Endothelial cell of umbilical vein (primary cell): ENCODE results near the gene DLGAP1. TPM values are rescaled to one million over a fixed set of nuclear protein-coding genes. Genes with fewer than 3 reads are reported as not detected.

Source experiments
- BruUV-seq: library from RNA; stranded (reverse); fragments of 400-500 nt; replicated peaks from 2 replicates; lab custom pipeline; 2021; lab: Mats Ljungman, UMichigan
- CTCF ChIA-PET: fragments of 300-600, 350-600 bp; sonication (Branson Sonifier 250); formaldehyde crosslinking; loops from one replicate; lab custom pipeline; 2021; ENCODE audit warnings: antibody characterized with exemption, inconsistent platforms; lab: Charles Lee
- POLR2A ChIA-PET: fragments of 300-600, 350-600 bp; sonication (Branson Sonifier 250); formaldehyde crosslinking; loops from one replicate; lab custom pipeline; 2021; ENCODE audit warnings: antibody characterized with exemption, inconsistent platforms; lab: Charles Lee
- DNase-seq: peaks from one replicate; pipeline ENCODE4 v3.0.0-alpha.2; 2011; ENCODE audit warnings: low read depth, low spot score
- FAIRE-seq: peaks from 2 replicates; lab custom pipeline; 2011; peaks lifted over from hg19 to GRCh38; lab: Jason Lieb, UNC
- H2AFZ ChIP-seq: 2 replicates; pipeline ENCODE4 v1.6.0; 2012; ENCODE audit warnings: low read depth, low read length, control low read depth, inconsistent platforms
- H3K27ac ChIP-seq: 2 replicates; pipeline ENCODE4 v1.5.1; 2011; ENCODE audit warnings: low read depth, mild to moderate bottlenecking, control low read depth, low read length, moderate library complexity; ENCODE audit not compliant: insufficient read depth
- H3K27me3 ChIP-seq, 2 experiments: 2 replicates each; pipeline versions ENCODE4 v1.6.0 to v1.6.1; 2011; ENCODE audit warnings: low read length in 2 of 2, mixed read lengths in 1 of 2; ENCODE audit not compliant: control insufficient read depth in 2 of 2, insufficient read depth in 2 of 2
- H3K36me3 ChIP-seq, 2 experiments: 2 replicates in 1 of 2; 3 replicates in 1 of 2; pipeline ENCODE4 v1.5.1; 2011; ENCODE audit warnings: low read length in 2 of 2, mild to moderate bottlenecking in 1 of 2, moderate library complexity in 1 of 2; ENCODE audit not compliant: control insufficient read depth in 2 of 2, insufficient read depth in 2 of 2; ENCODE audit errors: extremely low read depth in 1 of 2
- H3K4me1 ChIP-seq: 3 replicates; pipeline ENCODE4 v1.5.1; 2011; ENCODE audit warnings: mild to moderate bottlenecking, low read length; ENCODE audit not compliant: control insufficient read depth, insufficient read depth; ENCODE audit errors: extremely low read depth
- H3K4me2 ChIP-seq: 2 replicates; pipeline ENCODE4 v1.6.1; 2011; ENCODE audit warnings: low read length, control low read depth, mixed read lengths; ENCODE audit not compliant: insufficient read depth
- H3K4me3 ChIP-seq, 3 experiments: fragments of 200-600 bp in 1 of 3; sonication (generic), shearing (Covaris generic) in 1 of 3; replicated peaks in 1 of 3; 2 replicates each; pipeline ENCODE4 v1.5.1; 2011 to 2016; ENCODE audit warnings: control low read depth in 3 of 3, low read length in 3 of 3, mild to moderate bottlenecking in 2 of 3, inconsistent platforms in 1 of 3, low read depth in 1 of 3, moderate library complexity in 1 of 3; ENCODE audit not compliant: insufficient read depth in 1 of 3
- H3K79me2 ChIP-seq: 2 replicates; pipeline ENCODE4 v1.6.0; 2012; ENCODE audit warnings: low read length, inconsistent platforms; ENCODE audit not compliant: control insufficient read depth, insufficient read depth
- H3K9ac ChIP-seq: replicated peaks from 2 replicates; pipeline ENCODE3; 2011; ENCODE audit warnings: low read length, control low read depth; ENCODE audit not compliant: insufficient read depth; ENCODE audit errors: extremely low read depth
- H3K9me1 ChIP-seq: replicated peaks from 3 replicates; pipeline ENCODE4 v1.6.0; 2011; ENCODE audit warnings: mild to moderate bottlenecking, low read length; ENCODE audit not compliant: control insufficient read depth, insufficient read depth; ENCODE audit errors: extremely low read depth
- H3K9me3 ChIP-seq: replicated peaks from 2 replicates; pipeline ENCODE4 v1.5.1; 2012; ENCODE audit warnings: low read length, inconsistent platforms; ENCODE audit not compliant: control insufficient read depth, insufficient read depth
- H4K20me1 ChIP-seq: replicated peaks from 2 replicates; pipeline ENCODE3; 2011; ENCODE audit warnings: mild to moderate bottlenecking, low read length; ENCODE audit not compliant: control insufficient read depth, insufficient read depth; ENCODE audit errors: extremely low read depth
- CTCF ChIP-seq, 2 donors: IDR thresholded peaks; 1 replicate in 1 of 2; 2 replicates in 1 of 2; pipeline ENCODE4 v1.5.1; 2011; ENCODE audit warnings: low read length in 2 of 2, mild to moderate bottlenecking in 2 of 2, moderate library complexity in 2 of 2, control low read depth in 1 of 2, inconsistent platforms in 1 of 2, low read depth in 1 of 2; ENCODE audit not compliant: insufficient read depth in 1 of 2; ENCODE audit errors: extremely low read depth in 1 of 2
- EZH2 ChIP-seq: IDR thresholded peaks from 2 replicates; pipeline ENCODE4 v1.6.1; 2012; ENCODE audit warnings: borderline replicate concordance, low read depth, mild to moderate bottlenecking, moderate library complexity, low read length, inconsistent platforms; ENCODE audit not compliant: severe bottlenecking
- FOS ChIP-seq: IDR thresholded peaks from 2 replicates; pipeline ENCODE4 v1.6.1; 2011; ENCODE audit warnings: mild to moderate bottlenecking, low read length, moderate library complexity, borderline replicate concordance; ENCODE audit not compliant: insufficient read depth
- GATA2 ChIP-seq: IDR thresholded peaks from 2 replicates; pipeline ENCODE4 v1.7.0; 2011; ENCODE audit warnings: low read depth, mild to moderate bottlenecking, moderate library complexity, mixed read lengths, low read length; ENCODE audit not compliant: insufficient read length, insufficient read depth
- JUN ChIP-seq: IDR thresholded peaks from 2 replicates; pipeline ENCODE4 v1.6.1; 2011; ENCODE audit warnings: borderline replicate concordance, low read depth; ENCODE audit not compliant: insufficient read length, insufficient read depth
- MAX ChIP-seq: IDR thresholded peaks from 2 replicates; pipeline ENCODE4 v1.6.1; 2011; ENCODE audit not compliant: insufficient read depth, insufficient read length
- MYC ChIP-seq: IDR thresholded peaks from one replicate; pipeline ENCODE4 v1.6.1; 2011; ENCODE audit warnings: mild to moderate bottlenecking, low read depth, low read length
- POLR2A ChIP-seq: IDR thresholded peaks from 2 replicates; pipeline ENCODE4 v1.6.1; 2012; ENCODE audit warnings: low read depth, mild to moderate bottlenecking, control low read depth, low read length
- POLR2AphosphoS5 ChIP-seq: IDR thresholded peaks from 2 replicates; pipeline ENCODE4 v1.6.1; 2012; ENCODE audit warnings: low read depth, mild to moderate bottlenecking, control low read depth, low read length, moderate library complexity; ENCODE audit not compliant: insufficient read depth
- dilution Hi-C: fragments of 300-500 bp; cut with MboI; formaldehyde crosslinking; loops from one replicate; pipeline ENCODE4 v1.15.0; 2019; ENCODE audit warnings: low sequenced_read_pairs; ENCODE audit not compliant: extremely low pct_ligation_motif_present
- intact Hi-C: fragments of 100-400 bp; cut with micrococcal nuclease; formaldehyde crosslinking; loops from one replicate; pipeline ENCODE4 v1.10.0; 2022
- polyA plus RNA-seq, 4 experiments: library from polyadenylated mRNA; depleted of rRNA in 3 of 4; stranded (reverse) in 3 of 4; unstranded in 1 of 4; fragments of >200 nt; gene quantifications; 2 replicates each; pipeline versions ENCODE4 v1.2.1 to v1.2.3, GENCODE V29; 2011 to 2012; ENCODE audit warnings: missing spikeins in 1 of 4
- total RNA-seq: library from RNA; stranded (reverse); gene quantifications from 2 replicates; pipeline ENCODE4 v1.2.3, GENCODE V29; 2021

DLGAP1 gene
- total and polyA plus RNA-seq, 2 donors (not counting 3 experiments of a cell fraction or from before 2014, with no cell fraction given) = 0.04 TPM; not detected in 1

- TF ChIP-seq FOS (no peak), GATA2 (no peak), MYC (no peak), CTCF (IDR thresholded peaks at IDR 0.05; ENCODE audit: extremely low read depth in 1 of 2, insufficient read depth in 1 of 2, low read depth in 1 of 2, low read length in 2 of 2) (no peak), POLR2AphosphoS5 (no peak), JUN (no peak), POLR2A (no peak), EZH2 (no peak), MAX (no peak)
- intact Hi-C loops (loop anchor here (5.0 kb wide), 1 partner anchor 404 kb away; no protein-coding TSS in a partner anchor), dilution Hi-C loops (no loop called here)
- FAIRE-seq (peak; percentile 18), DNase-seq (no peak)
- Histone ChIP-seq H3K27ac (peak overlapping the region; percentile 100), H3K4me2 (peak overlapping the region; percentile 62), H3K27me3 (no peaks in the 10 kb centered on the region), H3K36me3 (no peaks in the 10 kb centered on the region), H2AFZ (no peak overlapping the region), H3K4me1 (peaks cover 47% of the 10 kb centered on the region), H3K4me3 (peak overlapping the region in 1 of 3 experiments; percentile 52), H3K79me2 (peaks cover 3% of the 10 kb centered on the region), H3K9ac (peak overlapping the region; percentile 100), H3K9me3 (no peaks in the 10 kb centered on the region), H3K9me1 (no peaks in the 10 kb centered on the region), H4K20me1 (no peaks in the 10 kb centered on the region)
- ChIA-PET POLR2A (no interaction called here), CTCF (interaction anchor here (0.6 to 5.5 kb wide), 9 partner anchors 10 to 327 kb away, joined by 3 to 154 read pairs (median 17); no protein-coding TSS in a partner anchor)
- no TSS peak for BruUV-seq
Observed at GRCh38 chr18:3592864-3593263, 862.2 kb downstream of the DLGAP1 start.
